Uterus (tissue), 2 donors: ENCODE measurements around the gene TMEM81.

Experiments
- CTCF ChIP-seq, 4 experiments: fragments of 200-600 bp in 2 of 4; fragments of 450-650 bp in 2 of 4; sonication (generic) in 2 of 4; IDR thresholded peaks; one replicate each; pipeline ENCODE4 v1.5.1; 2016 to 2019; ENCODE audit warnings: antibody characterized with exemption in 4 of 4, mild to moderate bottlenecking in 2 of 4, moderate library complexity in 1 of 4
- POLR2A ChIP-seq, 2 donors: fragments of 450-650 bp; IDR thresholded peaks; one replicate each; pipeline ENCODE4 v1.6.1; 2016; ENCODE audit warnings: antibody characterized with exemption in 2 of 2, mild to moderate bottlenecking in 1 of 2, moderate library complexity in 1 of 2

- TF ChIP-seq CTCF (IDR thresholded peaks at IDR 0.05) = peak; percentile 61 to 82 (median 73)
- TF ChIP-seq POLR2A (IDR thresholded peaks at IDR 0.05) = peak in 1 of 2 donors; percentile 63
Observed at GRCh38 chr1:205121660-205122488, 37.6 kb upstream of the TMEM81 start, which contains the start of gene RBBP5.
